K562 (cell line): ENCODE results near the gene CEMIP2.

Experiments used
- CHD1 ChIP-seq: fragments of 200-600 bp; sonication (generic); IDR thresholded peaks from one replicate; pipeline ENCODE4 v1.6.1; 2012; ENCODE audit warnings: mild to moderate bottlenecking, moderate library complexity, low read length, inconsistent platforms
- CHD2 ChIP-seq: IDR thresholded peaks from 2 replicates; pipeline ENCODE4 v1.6.1; 2011; ENCODE audit warnings: low read depth, low read length
- GATA2 ChIP-seq: sonication (generic); formaldehyde crosslinking; IDR thresholded peaks from 2 replicates; pipeline ENCODE4 v1.4.0; 2020; ENCODE audit warnings: mild to moderate bottlenecking, missing genetic modification reagents
- NCOR1 ChIP-seq: fragments of 450-650 bp; IDR thresholded peaks from 2 replicates; pipeline ENCODE4 v1.6.1; 2016; ENCODE audit warnings: mild to moderate bottlenecking, moderate library complexity
- POLR2A ChIP-seq: fragments of 450-650 bp; conservative IDR thresholded peaks from 2 replicates; pipeline ENCODE4 v1.6.1; 2016
- TAF7 ChIP-seq: fragments of 450-650 bp; IDR thresholded peaks from 2 replicates; pipeline ENCODE4 v1.6.1; 2016; ENCODE audit warnings: missing genetic modification characterization, missing compliant biosample characterization
- TF ChIP-seq, protein P1 (sequence below): sonication (generic); formaldehyde crosslinking; IDR thresholded peaks from 2 replicates; pipeline ENCODE4 v1.8.0; 2022; ENCODE audit warnings: mild to moderate bottlenecking, missing genetic modification reagents

DNA sequence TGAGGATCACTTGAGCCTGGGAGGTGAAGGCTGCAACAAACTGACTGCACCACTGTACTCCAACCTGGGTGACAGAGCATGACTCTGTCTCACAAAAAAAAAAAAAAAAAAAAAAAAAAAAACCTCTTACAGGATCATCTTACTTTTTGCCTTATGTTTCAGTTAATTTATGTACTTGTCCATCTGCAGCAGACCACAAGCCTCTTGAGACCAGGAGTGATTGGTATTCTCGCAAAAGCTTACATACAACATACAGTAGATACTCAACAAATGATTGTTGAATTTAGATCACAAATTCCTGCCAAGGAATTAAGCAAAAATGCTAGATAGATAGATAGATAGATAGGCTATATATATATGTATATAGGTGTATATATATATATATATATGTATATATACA is 12.4 kb downstream of the CEMIP2 start:
- no peak for TF ChIP-seq POLR2A
- no peak for TF ChIP-seq GATA2 (CRISPR knock-in tag)
- TF ChIP-seq TAF7 (tag), result no peak
- TF ChIP-seq NCOR1, result no peak
- TF ChIP-seq, protein P1, sequence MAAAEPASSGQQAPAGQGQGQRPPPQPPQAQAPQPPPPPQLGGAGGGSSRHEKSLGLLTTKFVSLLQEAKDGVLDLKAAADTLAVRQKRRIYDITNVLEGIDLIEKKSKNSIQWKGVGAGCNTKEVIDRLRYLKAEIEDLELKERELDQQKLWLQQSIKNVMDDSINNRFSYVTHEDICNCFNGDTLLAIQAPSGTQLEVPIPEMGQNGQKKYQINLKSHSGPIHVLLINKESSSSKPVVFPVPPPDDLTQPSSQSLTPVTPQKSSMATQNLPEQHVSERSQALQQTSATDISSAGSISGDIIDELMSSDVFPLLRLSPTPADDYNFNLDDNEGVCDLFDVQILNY (CRISPR knock-in tag), result no peak
- TF ChIP-seq CHD1, result no peak
- no peak for TF ChIP-seq CHD2
